Measurements from ENCODE around the gene ATP13A3. TPM values are rescaled to one million over a fixed set of nuclear protein-coding genes. Genes with fewer than 3 reads are reported as not detected.
"Not testable (repeated sequence)": the region's sequence is repeated elsewhere in the genome, so short reads cannot be mapped to it uniquely, and the experiment has no call there.

The ATP13A3 gene
- 84.5 and 103 TPM in 2 replicates for total RNA-seq (2014; rRNA removed; shearing (Covaris generic))
- total RNA-seq (2022), result 69.5 and 79.5 TPM in 2 replicates
- percentile 85 among the genes with signal in this experiment for Bru-seq, nascent RNA
- percentile 93 among the genes with signal in this experiment for BruChase-seq, experiment 1, labeled RNA remaining after a 6-hour chase
- percentile 89 among the genes with signal in this experiment for BruChase-seq, experiment 2, labeled RNA remaining after a 2-hour chase
- long read RNA-seq, partial matches to known transcripts, result 4 of 14 reads
- long read RNA-seq, other reads (novel, unspliced or antisense), result 10 of 14 reads

- intact Hi-C loops (cut with micrococcal nuclease; ENCODE audit: unreplicated experiment), result loop anchor here (2.0 to 10.0 kb wide), 4 partner anchors 96 to 668 kb away; no protein-coding TSS in a partner anchor
- Histone ChIP-seq H3K9me2 (ENCODE audit: insufficient read depth, low read length) (no peaks in the 10 kb centered on the region), H3K36me3 (ENCODE audit: insufficient read depth, low read length) (peaks cover 28% of the 10 kb centered on the region), H3K9me3 (ENCODE audit: low read length) (no peaks in the 10 kb centered on the region), H3K4me1 (ENCODE audit: insufficient read depth, low read length, poor library complexity, severe bottlenecking) (peaks cover 36% of the 10 kb centered on the region), H2AFZ (ENCODE audit: low read length) (peak within 1 kb of the TSS; percentile 76), H4K20me1 (ENCODE audit: insufficient read depth, low read length) (peaks cover 11% of the 10 kb centered on the region; the same call in 1 of the 2 replicates), H3K4me3 (ENCODE audit: low read depth, low read length, poor library complexity, severe bottlenecking) (peak within 1 kb of the TSS; percentile 73), H3K27ac (ENCODE audit: low read depth, low read length, poor library complexity, severe bottlenecking) (peak within 1 kb of the TSS; percentile 41), H3K4me2 (ENCODE audit: low read length) (peak within 1 kb of the TSS; percentile 98), H3K79me2 (ENCODE audit: insufficient read depth, low read depth, low read length) (peaks cover 33% of the 10 kb centered on the region)
- ChIA-PET POLR2A (interaction anchor here (1.0 to 1.3 kb wide), 3 partner anchors 12 to 185 kb away, joined by 3 to 4 read pairs (median 3); partner anchors contain the start of gene LSG1), CTCF (ENCODE audit: unreplicated experiment) (no interaction called here)
- peak; percentile 96 for DNase-seq (ENCODE audit: low spot score)
- TF ChIP-seq, protein P1, sequence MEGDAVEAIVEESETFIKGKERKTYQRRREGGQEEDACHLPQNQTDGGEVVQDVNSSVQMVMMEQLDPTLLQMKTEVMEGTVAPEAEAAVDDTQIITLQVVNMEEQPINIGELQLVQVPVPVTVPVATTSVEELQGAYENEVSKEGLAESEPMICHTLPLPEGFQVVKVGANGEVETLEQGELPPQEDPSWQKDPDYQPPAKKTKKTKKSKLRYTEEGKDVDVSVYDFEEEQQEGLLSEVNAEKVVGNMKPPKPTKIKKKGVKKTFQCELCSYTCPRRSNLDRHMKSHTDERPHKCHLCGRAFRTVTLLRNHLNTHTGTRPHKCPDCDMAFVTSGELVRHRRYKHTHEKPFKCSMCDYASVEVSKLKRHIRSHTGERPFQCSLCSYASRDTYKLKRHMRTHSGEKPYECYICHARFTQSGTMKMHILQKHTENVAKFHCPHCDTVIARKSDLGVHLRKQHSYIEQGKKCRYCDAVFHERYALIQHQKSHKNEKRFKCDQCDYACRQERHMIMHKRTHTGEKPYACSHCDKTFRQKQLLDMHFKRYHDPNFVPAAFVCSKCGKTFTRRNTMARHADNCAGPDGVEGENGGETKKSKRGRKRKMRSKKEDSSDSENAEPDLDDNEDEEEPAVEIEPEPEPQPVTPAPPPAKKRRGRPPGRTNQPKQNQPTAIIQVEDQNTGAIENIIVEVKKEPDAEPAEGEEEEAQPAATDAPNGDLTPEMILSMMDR (conservative IDR thresholded peaks at IDR 0.05; ENCODE audit: low read length), result no peak
- TF ChIP-seq EZH2phosphoT487 (IDR thresholded peaks at IDR 0.05; ENCODE audit: borderline replicate concordance, low read depth, low read length), result no peak
- no TSS peak for BruUV-seq (replicated peaks)
Observed at GRCh38 chr3:194486540-194487288, at the start of gene ATP13A3. Gene ATP13A3, minus strand, starts transcription at chr3:194487002. Its CDS starts 24,812 bp downstream, at chr3:194462190.

- H3K79me2 ChIP-seq (ENCODE audit: insufficient read depth, low read depth, low read length); H2AFZ ChIP-seq (ENCODE audit: low read length); H3K9me2 ChIP-seq (ENCODE audit: insufficient read depth, low read length); CTCF ChIA-PET (ENCODE audit: unreplicated experiment); BruUV-seq (replicated peaks); H3K9me3 ChIP-seq (ENCODE audit: low read length); intact Hi-C loops (cut with micrococcal nuclease; ENCODE audit: unreplicated experiment); H3K36me3 ChIP-seq (ENCODE audit: insufficient read depth, low read length); H4K20me1 ChIP-seq (ENCODE audit: insufficient read depth, low read length); POLR2A ChIA-PET; H3K27ac ChIP-seq (ENCODE audit: low read depth, low read length, poor library complexity, severe bottlenecking); H3K4me2 ChIP-seq (ENCODE audit: low read length); H3K4me1 ChIP-seq (ENCODE audit: insufficient read depth, low read length, poor library complexity, severe bottlenecking); DNase-seq (ENCODE audit: low spot score); H3K4me3 ChIP-seq (ENCODE audit: low read depth, low read length, poor library complexity, severe bottlenecking): not testable (repeated sequence)
Observed at GRCh38 chr3:194535199-194535598, 48.4 kb upstream of the ATP13A3 start.

DNA sequence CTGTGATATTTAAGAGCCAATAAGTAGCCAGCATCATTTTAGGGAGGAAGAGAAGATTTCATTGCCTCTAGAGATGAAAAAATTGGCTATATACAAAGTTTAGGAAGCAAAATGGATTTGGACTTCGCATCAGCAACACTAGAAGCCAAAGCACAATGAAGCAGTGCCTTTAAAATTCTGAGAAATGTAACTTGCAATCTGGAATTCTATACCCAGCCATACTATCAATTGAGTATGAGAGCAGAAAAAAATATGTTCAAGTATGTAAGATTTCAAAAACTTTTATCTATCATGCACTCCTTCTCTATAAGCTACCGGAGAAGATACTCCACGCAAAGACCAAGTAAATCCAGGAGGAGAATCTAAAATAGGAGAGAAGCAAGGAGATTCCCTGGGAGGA, 47.4 kb upstream of the ATP13A3 start:
- no peaks in the 10 kb centered on the region for H3K9me2 ChIP-seq (ENCODE audit: insufficient read depth, low read length)
- POLR2A ChIA-PET, result interaction anchor here (0.5 to 0.6 kb wide), 3 partner anchors 10 to 1735 kb away, joined by 3 read pairs; no protein-coding TSS in a partner anchor
- no TSS peak for BruUV-seq (replicated peaks)
- H3K4me3 ChIP-seq (ENCODE audit: low read depth, low read length, poor library complexity, severe bottlenecking), result no peak overlapping the region
- H3K36me3 ChIP-seq (ENCODE audit: insufficient read depth, low read length), result no peaks in the 10 kb centered on the region
- no peak for TF ChIP-seq EZH2phosphoT487 (IDR thresholded peaks at IDR 0.05; ENCODE audit: borderline replicate concordance, low read depth, low read length)
- TF ChIP-seq, protein P1 (conservative IDR thresholded peaks at IDR 0.05; ENCODE audit: low read length), result no peak
- H3K4me2 ChIP-seq (ENCODE audit: low read length), result no peak overlapping the region
- H2AFZ ChIP-seq (ENCODE audit: low read length), result no peak overlapping the region
- no peaks in the 10 kb centered on the region for H3K79me2 ChIP-seq (ENCODE audit: insufficient read depth, low read depth, low read length)
- CTCF ChIA-PET (ENCODE audit: unreplicated experiment), result no interaction called here
- no peak for DNase-seq (ENCODE audit: low spot score)
- no peak overlapping the region for H3K27ac ChIP-seq (ENCODE audit: low read depth, low read length, poor library complexity, severe bottlenecking)
- no peaks in the 10 kb centered on the region for H4K20me1 ChIP-seq (ENCODE audit: insufficient read depth, low read length)
- no peaks in the 10 kb centered on the region for H3K4me1 ChIP-seq (ENCODE audit: insufficient read depth, low read length, poor library complexity, severe bottlenecking)
- intact Hi-C loops (cut with micrococcal nuclease; ENCODE audit: unreplicated experiment), result no loop called here
- peaks cover 8% of the 10 kb centered on the region; the same call in 1 of the 2 replicates for H3K9me3 ChIP-seq (ENCODE audit: low read length)
